Common myeloid progenitor, CD34-positive (primary cell): ENCODE measurements around the gene EPN2.

Source experiments
- CTCF ChIA-PET: fragments of 350-600 bp; sonication (Branson Sonifier 250); formaldehyde crosslinking; loops from one replicate; lab custom pipeline; 2021; ENCODE audit warnings: antibody characterized with exemption; lab: Charles Lee
- POLR2A ChIA-PET: fragments of 350-600 bp; sonication (Branson Sonifier 250); formaldehyde crosslinking; loops from one replicate; lab custom pipeline; 2021; ENCODE audit warnings: antibody characterized with exemption; lab: Charles Lee
- DNase-seq, 3 donors: peaks; one replicate each; pipeline versions ENCODE4 v3.0.0 to v3.0.0-alpha.2; 2013
- H3K27ac ChIP-seq, 2 experiments: 1 replicate in 1 of 2; 2 replicates in 1 of 2; pipeline ENCODE4 v1.7.0; 2013; ENCODE audit warnings: inconsistent platforms in 2 of 2, low read length in 2 of 2, mild to moderate bottlenecking in 2 of 2, low read depth in 1 of 2, moderate library complexity in 1 of 2; ENCODE audit not compliant: severe bottlenecking in 2 of 2, insufficient read depth in 1 of 2, poor library complexity in 1 of 2
- H3K27me3 ChIP-seq, 5 experiments: replicated peaks in 2 of 5; 1 replicate in 3 of 5; 2 replicates in 2 of 5; pipeline versions ENCODE4 v1.6.1 to v1.7.0; 2013; ENCODE audit warnings: low read length in 4 of 5, mild to moderate bottlenecking in 2 of 5, moderate library complexity in 2 of 5, inconsistent platforms in 1 of 5; ENCODE audit not compliant: insufficient read depth in 5 of 5, control insufficient read depth in 4 of 5
- H3K36me3 ChIP-seq, 4 experiments: 1 replicate in 2 of 4; 2 replicates in 2 of 4; pipeline versions ENCODE4 v1.6.1 to v1.7.0; 2013; ENCODE audit warnings: low read length in 3 of 4, control low read depth in 1 of 4, mild to moderate bottlenecking in 1 of 4; ENCODE audit not compliant: control insufficient read depth in 4 of 4, insufficient read depth in 4 of 4
- H3K4me1 ChIP-seq, 4 experiments: 1 replicate in 3 of 4; 2 replicates in 1 of 4; pipeline versions ENCODE4 v1.6.1 to v1.7.1; 2013; ENCODE audit warnings: low read length in 3 of 4, mild to moderate bottlenecking in 3 of 4, control low read depth in 1 of 4, inconsistent platforms in 1 of 4, moderate library complexity in 1 of 4; ENCODE audit not compliant: control insufficient read depth in 4 of 4, insufficient read depth in 4 of 4; ENCODE audit errors: control extremely low read depth in 1 of 4
- H3K4me3 ChIP-seq, 7 experiments: 1 replicate in 4 of 7; 2 replicates in 3 of 7; pipeline versions ENCODE4 v1.5.1 to v1.7.0; 2013; ENCODE audit warnings: mild to moderate bottlenecking in 7 of 7, low read length in 6 of 7, moderate library complexity in 6 of 7, inconsistent platforms in 2 of 7, low read depth in 2 of 7, control low read depth in 1 of 7; ENCODE audit not compliant: insufficient read depth in 4 of 7, control insufficient read depth in 1 of 7; ENCODE audit errors: extremely low read depth in 1 of 7
- H3K9me3 ChIP-seq, 5 experiments: 1 replicate in 4 of 5; 2 replicates in 1 of 5; pipeline versions ENCODE4 v1.6.1 to v1.7.1; 2013; ENCODE audit warnings: low read length in 4 of 5, mild to moderate bottlenecking in 2 of 5, inconsistent platforms in 1 of 5, low read depth in 1 of 5, moderate library complexity in 1 of 5; ENCODE audit not compliant: control insufficient read depth in 4 of 5, insufficient read depth in 2 of 5; ENCODE audit errors: control extremely low read depth in 1 of 5
- WGBS: methylation state at CpG from one replicate; pipeline ENCODE4 v1.1.5; 2013; ENCODE audit not compliant: insufficient coverage; 5-methylcytosine and 5-hydroxymethylcytosine counted together

The EPN2 gene

GRCh38 chr17:19265755-19266154 lies 28.6 kb downstream of the EPN2 start:
- H3K27me3 ChIP-seq = peaks cover 0 to 20% (median 11%) of the 10 kb centered on the region in 5 experiments
- CTCF ChIA-PET = no interaction called here
- no peaks in the 10 kb centered on the region for H3K9me3 ChIP-seq
- WGBS = 94% methylated on average over 5 of the region's 6 CpGs
- H3K27ac ChIP-seq = no peak overlapping the region
- no peak overlapping the region for H3K4me3 ChIP-seq
- DNase-seq = no peak
- peaks cover 9 to 18% (median 12%) of the 10 kb centered on the region in 4 experiments for H3K4me1 ChIP-seq
- no peaks in the 10 kb centered on the region for H3K36me3 ChIP-seq
- POLR2A ChIA-PET = no interaction called here

DNA sequence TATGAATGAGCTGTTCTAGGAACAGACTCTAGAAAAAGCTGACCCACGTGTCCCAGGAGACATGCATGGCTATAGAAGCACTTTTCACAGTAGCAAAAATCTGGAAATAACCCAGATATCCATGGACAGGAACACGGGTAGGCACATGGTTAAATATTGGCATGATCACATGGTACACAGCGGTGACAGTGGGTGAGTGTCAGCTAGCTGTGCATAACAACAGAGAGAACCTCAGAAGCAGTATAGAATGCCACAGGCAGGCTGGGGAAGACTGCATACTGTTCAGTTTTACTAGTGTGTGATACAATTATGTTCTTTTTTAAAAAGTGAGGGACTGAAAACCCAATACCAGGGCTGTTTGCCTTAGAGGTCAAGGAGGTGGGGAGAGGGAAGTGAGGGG lies 31.4 kb downstream of the EPN2 start:
- Histone ChIP-seq H3K4me1 (peaks cover 9 to 18% (median 11%) of the 10 kb centered on the region in 4 experiments), H3K9me3 (no peaks in the 10 kb centered on the region), H3K36me3 (no peaks in the 10 kb centered on the region), H3K4me3 (no peak overlapping the region), H3K27ac (no peak overlapping the region), H3K27me3 (peaks cover 0 to 42% (median 16%) of the 10 kb centered on the region in 5 experiments)
- CTCF ChIA-PET = interaction anchor here (1.5 kb wide), 1 partner anchor 69 kb away, joined by 4 read pairs; no protein-coding TSS in a partner anchor
- POLR2A ChIA-PET = no interaction called here
- no peak for DNase-seq
- WGBS = 74% methylated on average over 3 of the region's 3 CpGs

- no peaks in the 10 kb centered on the region for H3K9me3 ChIP-seq
- DNase-seq = peak in 2 of 3 donors; percentile 15 to 17
- H3K4me3 ChIP-seq = no peak overlapping the region
- H3K4me1 ChIP-seq = peaks cover 9 to 18% (median 11%) of the 10 kb centered on the region in 4 experiments
- WGBS = 11% methylated on average over 1 of the region's 1 CpG
- CTCF ChIA-PET = interaction anchor here (1.5 kb wide), 1 partner anchor 69 kb away, joined by 4 read pairs; no protein-coding TSS in a partner anchor
- no peak overlapping the region for H3K27ac ChIP-seq
- H3K27me3 ChIP-seq = peaks cover 0 to 46% (median 14%) of the 10 kb centered on the region in 5 experiments
- POLR2A ChIA-PET = no interaction called here
- H3K36me3 ChIP-seq = no peaks in the 10 kb centered on the region
Measured at GRCh38 chr17:19269106-19269505, 31.9 kb downstream of the EPN2 start.

- Histone ChIP-seq H3K4me1 (peaks cover 9 to 18% (median 11%) of the 10 kb centered on the region in 4 experiments), H3K36me3 (no peaks in the 10 kb centered on the region), H3K27ac (no peak overlapping the region), H3K9me3 (no peaks in the 10 kb centered on the region), H3K27me3 (peaks cover 0 to 41% (median 14%) of the 10 kb centered on the region in 5 experiments), H3K4me3 (no peak overlapping the region)
- DNase-seq = no peak
- POLR2A ChIA-PET = no interaction called here
- CTCF ChIA-PET = interaction anchor here (1.0 to 1.5 kb wide), 3 partner anchors 8 to 68 kb away, joined by 3 to 4 read pairs (median 4); no protein-coding TSS in a partner anchor
- WGBS = 94% methylated on average over 3 of the region's 3 CpGs
Measured at GRCh38 chr17:19269641-19270040, 32.5 kb downstream of the EPN2 start.

- H3K9me3 ChIP-seq = no peaks in the 10 kb centered on the region
- DNase-seq = no peak
- POLR2A ChIA-PET = no interaction called here
- H3K36me3 ChIP-seq = no peaks in the 10 kb centered on the region
- H3K27ac ChIP-seq = no peak overlapping the region
- H3K4me3 ChIP-seq = no peak overlapping the region
- H3K27me3 ChIP-seq = peaks cover 0 to 40% (median 16%) of the 10 kb centered on the region in 5 experiments
- 88% methylated on average over 3 of the region's 3 CpGs for WGBS
- H3K4me1 ChIP-seq = peaks cover 9 to 18% (median 11%) of the 10 kb centered on the region in 4 experiments
- CTCF ChIA-PET = interaction anchor here (1.0 to 1.3 kb wide), 2 partner anchors 9 to 27 kb away, joined by 3 to 4 read pairs; no protein-coding TSS in a partner anchor
Measured at GRCh38 chr17:19270347-19270703, 33.2 kb downstream of the EPN2 start.

DNA sequence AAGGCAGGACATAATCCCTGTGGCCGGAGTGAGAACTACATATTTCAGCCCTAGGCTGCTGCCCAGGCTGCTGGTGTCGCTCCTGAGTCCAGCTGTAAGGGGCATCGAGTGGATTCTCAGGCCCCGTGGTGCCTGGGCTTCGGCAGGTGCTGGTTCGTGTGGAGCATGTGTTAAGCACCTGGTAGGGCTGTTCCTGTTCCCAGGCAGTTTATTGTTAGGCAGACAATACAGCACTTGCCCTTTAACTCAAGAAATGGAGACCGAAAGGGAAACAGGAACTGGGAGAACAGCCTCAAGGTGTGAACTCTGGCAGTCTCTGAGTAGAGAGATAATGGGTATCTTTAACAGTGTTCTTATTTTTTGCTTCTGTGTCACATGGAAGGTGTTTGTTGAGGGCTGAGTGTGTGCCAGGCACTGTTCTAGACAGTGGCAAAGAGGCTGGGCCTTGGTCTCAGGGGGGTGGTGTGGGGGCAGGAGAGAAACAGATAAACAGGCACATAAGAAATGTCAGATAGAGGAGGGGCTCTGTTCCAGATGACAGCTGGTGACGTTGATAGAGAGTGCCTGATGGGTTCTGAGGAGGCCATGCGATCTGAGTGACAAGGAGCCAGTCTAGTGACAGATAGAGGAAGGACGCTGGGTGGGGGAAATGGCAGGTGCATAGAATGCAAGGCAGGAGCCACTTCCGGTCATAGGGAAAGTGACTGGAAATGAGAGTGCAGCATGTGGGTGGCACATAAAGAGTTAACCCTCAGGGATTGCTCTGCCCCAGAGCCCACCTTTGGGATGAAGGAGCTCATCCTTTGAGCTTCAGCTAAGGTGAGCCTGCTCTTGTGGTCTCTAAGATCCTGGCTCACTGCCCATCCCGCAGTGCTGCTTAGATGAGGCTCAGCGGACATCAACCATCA lies 33.8 kb downstream of the EPN2 start:
- no peaks in the 10 kb centered on the region for H3K9me3 ChIP-seq
- H3K4me1 ChIP-seq = peaks cover 9 to 18% (median 11%) of the 10 kb centered on the region in 4 experiments
- ChIA-PET CTCF (interaction anchor here (1.0 to 1.3 kb wide), 2 partner anchors 9 to 26 kb away, joined by 3 to 4 read pairs; no protein-coding TSS in a partner anchor), POLR2A (no interaction called here)
- peaks cover 0 to 35% (median 13%) of the 10 kb centered on the region in 5 experiments for H3K27me3 ChIP-seq
- H3K27ac ChIP-seq = no peak overlapping the region
- no peak overlapping the region for H3K4me3 ChIP-seq
- 87% methylated on average over 11 of the region's 13 CpGs for WGBS
- no peaks in the 10 kb centered on the region for H3K36me3 ChIP-seq
- peak; percentile 14 to 66 (median 43) for DNase-seq
